Body of pancreas (tissue), 4 donors: ENCODE results near the gene ARFGEF2. TPM values are rescaled to one million over a fixed set of nuclear protein-coding genes. Genes with fewer than 3 reads are reported as not detected.

ENCODE experiments used
- ATAC-seq: fragments of 150-250 bp; one replicate; pipeline ENCODE4 v1.9.1; 2016
- DNase-seq, 4 donors: peaks; one replicate each; pipeline ENCODE4 v3.0.0-alpha.2; 2019
- H3K27ac ChIP-seq, 4 donors: fragments of 200-600 bp; sonication (generic); 1 replicate in 3 of 4; 2 replicates in 1 of 4; pipeline versions ENCODE4 v1.5.1 to v1.6.1; 2016 to 2019; ENCODE audit warnings: mild to moderate bottlenecking in 1 of 4, mixed read lengths in 1 of 4, moderate library complexity in 1 of 4
- H3K27me3 ChIP-seq, 2 donors: fragments of 200-600 bp; sonication (generic); one replicate each; pipeline ENCODE4 v1.6.0; 2016; ENCODE audit warnings: mild to moderate bottlenecking in 1 of 2
- H3K36me3 ChIP-seq, 2 donors: fragments of 200-600 bp; sonication (generic); replicated peaks in 1 of 2; 2 replicates each; pipeline ENCODE4 v1.5.1; 2016; ENCODE audit warnings: low read depth in 2 of 2; ENCODE audit not compliant: insufficient read depth in 1 of 2
- H3K4me1 ChIP-seq: fragments of 200-600 bp; sonication (generic); one replicate; pipeline ENCODE4 v1.6.0; 2016
- H3K4me3 ChIP-seq, 2 donors: fragments of 200-600 bp; sonication (generic); 1 replicate in 1 of 2; 2 replicates in 1 of 2; pipeline ENCODE4 v1.5.1; 2016 to 2019
- H3K9me3 ChIP-seq, 3 donors: fragments of 200-600 bp; sonication (generic); 1 replicate in 2 of 3; 2 replicates in 1 of 3; pipeline ENCODE4 v1.5.1; 2016
- POLR2A ChIP-seq, 3 donors: fragments of 450-650 bp; IDR thresholded peaks; one replicate each; pipeline ENCODE4 v1.6.1; 2016; ENCODE audit warnings: antibody characterized with exemption in 3 of 3, mild to moderate bottlenecking in 2 of 3
- WGBS, 2 donors: methylation state at CpG; one replicate each; pipeline ENCODE4 v1.1.5; 2017; 5-methylcytosine and 5-hydroxymethylcytosine counted together
- intact Hi-C: fragments of 100-400 bp; cut with DNase I; formaldehyde crosslinking; loops from one replicate; pipeline ENCODE4 v1.15.1; 2023
- total RNA-seq, 2 donors: library from RNA; depleted of rRNA; stranded (reverse); fragments of >200 nt; gene quantifications; one replicate each; pipeline ENCODE4 v1.1.0, GENCODE V29; 2016
- TF ChIP-seq, protein P1 (sequence below), 7 experiments: fragments of 450-650 bp in 4 of 7; fragments of 200-600 bp in 3 of 7; sonication (generic) in 3 of 7; IDR thresholded peaks; one replicate each; pipeline ENCODE4 v1.5.1; 2016 to 2019; ENCODE audit warnings: antibody characterized with exemption in 7 of 7

ARFGEF2 gene
- total RNA-seq, 2 donors from 2014 or later, result 17.5 to 26.5 TPM

DNA sequence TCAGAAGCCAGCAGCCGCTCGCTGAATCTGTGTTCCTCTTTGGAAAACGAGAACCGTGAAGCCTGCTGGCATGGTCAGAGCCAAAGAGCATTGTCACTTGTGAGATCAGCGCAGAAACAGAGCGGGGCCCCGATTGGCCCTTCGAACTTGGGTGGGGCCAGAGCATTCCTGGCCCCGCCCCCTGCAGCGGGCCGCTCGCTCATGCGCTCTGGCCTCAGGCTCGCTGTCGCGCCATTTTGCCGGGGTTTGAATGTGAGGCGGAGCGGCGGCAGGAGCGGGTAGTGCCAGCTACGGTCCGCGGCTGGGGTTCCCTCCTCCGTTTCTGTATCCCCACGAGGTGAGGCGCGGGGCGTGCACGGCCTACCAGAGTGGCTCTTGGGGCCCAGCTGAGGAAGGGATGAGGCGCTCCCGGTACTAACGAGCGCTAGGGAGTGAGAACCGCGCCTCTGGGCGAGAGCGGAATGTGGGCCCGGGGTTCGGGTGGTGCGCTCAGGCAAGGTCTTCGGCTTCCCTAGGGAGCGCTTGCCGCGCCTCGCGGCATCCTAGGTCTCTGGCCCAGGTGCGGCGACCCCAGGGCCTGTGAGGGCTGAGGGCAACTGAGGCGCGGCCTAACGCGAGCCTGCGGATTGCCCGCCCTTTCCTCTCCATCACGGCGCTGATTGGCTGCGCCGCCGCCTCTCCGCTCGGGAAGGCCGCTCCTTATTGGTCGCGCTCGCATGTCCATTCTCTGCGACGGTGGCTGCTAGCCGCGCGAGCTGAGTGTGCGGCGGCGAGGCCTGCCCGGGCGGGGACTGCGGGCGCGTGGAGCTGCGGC, 124.8 kb downstream of the ARFGEF2 start, which contains the start of gene CSE1L:
Gene CSE1L, plus strand, starts transcription at position 226 of the 814 bp plus-strand sequence. CDS start 12,152 bp downstream, outside the sequence.
- TF ChIP-seq, protein P1, sequence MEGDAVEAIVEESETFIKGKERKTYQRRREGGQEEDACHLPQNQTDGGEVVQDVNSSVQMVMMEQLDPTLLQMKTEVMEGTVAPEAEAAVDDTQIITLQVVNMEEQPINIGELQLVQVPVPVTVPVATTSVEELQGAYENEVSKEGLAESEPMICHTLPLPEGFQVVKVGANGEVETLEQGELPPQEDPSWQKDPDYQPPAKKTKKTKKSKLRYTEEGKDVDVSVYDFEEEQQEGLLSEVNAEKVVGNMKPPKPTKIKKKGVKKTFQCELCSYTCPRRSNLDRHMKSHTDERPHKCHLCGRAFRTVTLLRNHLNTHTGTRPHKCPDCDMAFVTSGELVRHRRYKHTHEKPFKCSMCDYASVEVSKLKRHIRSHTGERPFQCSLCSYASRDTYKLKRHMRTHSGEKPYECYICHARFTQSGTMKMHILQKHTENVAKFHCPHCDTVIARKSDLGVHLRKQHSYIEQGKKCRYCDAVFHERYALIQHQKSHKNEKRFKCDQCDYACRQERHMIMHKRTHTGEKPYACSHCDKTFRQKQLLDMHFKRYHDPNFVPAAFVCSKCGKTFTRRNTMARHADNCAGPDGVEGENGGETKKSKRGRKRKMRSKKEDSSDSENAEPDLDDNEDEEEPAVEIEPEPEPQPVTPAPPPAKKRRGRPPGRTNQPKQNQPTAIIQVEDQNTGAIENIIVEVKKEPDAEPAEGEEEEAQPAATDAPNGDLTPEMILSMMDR (IDR thresholded peaks at IDR 0.05), result peak in 4 of 7 experiments; percentile 33 to 69 (median 46)
- peak; percentile 86 to 96 (median 95) for TF ChIP-seq POLR2A (IDR thresholded peaks at IDR 0.05)
- ATAC-seq (peak; percentile 95), DNase-seq (peak; percentile 94 to 97 (median 96))
- H3K4me3 ChIP-seq, result peak within 1 kb of the TSS; percentile 79 to 90
- H3K36me3 ChIP-seq, result no peaks in the 10 kb centered on the region
- peaks cover 23% of the 10 kb centered on the region for H3K4me1 ChIP-seq
- peak within 1 kb of the TSS; percentile 90 to 96 (median 92) for H3K27ac ChIP-seq
- H3K27me3 ChIP-seq, result no peaks in the 10 kb centered on the region
- H3K9me3 ChIP-seq, result no peaks in the 10 kb centered on the region
- 0% methylated on average over 80 of the region's 80 CpGs; no CpG with 5 or more reads in 1 of the 2 donors for WGBS, 2 donors
- intact Hi-C loops, result no loop called here

DNA sequence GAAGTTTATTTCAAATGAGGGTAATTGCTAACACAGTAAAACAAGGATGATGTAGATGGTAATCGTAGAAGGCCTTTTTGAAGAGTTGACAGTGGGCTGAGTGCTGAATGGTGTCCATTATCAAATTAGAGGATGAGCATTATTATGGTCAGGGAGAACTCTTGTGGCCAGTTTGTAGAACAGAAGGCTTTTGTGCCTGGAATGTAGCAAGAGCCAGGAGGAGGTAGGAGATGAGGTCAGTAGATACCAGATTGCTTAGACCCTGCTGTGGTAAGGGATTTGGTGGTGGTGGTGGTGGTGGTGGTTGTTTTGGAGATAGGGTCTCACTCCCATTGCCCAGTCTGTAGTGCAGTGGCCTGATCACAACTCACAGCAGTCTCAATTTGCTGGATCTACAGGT, 130.8 kb downstream of the ARFGEF2 start:
- 68 to 81% methylated on average over 1 of the region's 1 CpG for WGBS, 2 donors
- Histone ChIP-seq H3K4me1 (peaks cover 35% of the 10 kb centered on the region), H3K36me3 (no peaks in the 10 kb centered on the region), H3K9me3 (no peaks in the 10 kb centered on the region), H3K27me3 (no peaks in the 10 kb centered on the region), H3K27ac (peak overlapping the region in 2 of 4 donors; percentile 18 to 26), H3K4me3 (no peak overlapping the region)
- TF ChIP-seq, protein P1 (IDR thresholded peaks at IDR 0.05), result no peak
- TF ChIP-seq POLR2A (IDR thresholded peaks at IDR 0.05), result no peak
- intact Hi-C loops, result no loop called here
- no peak for ATAC-seq
- no peak for DNase-seq

DNA sequence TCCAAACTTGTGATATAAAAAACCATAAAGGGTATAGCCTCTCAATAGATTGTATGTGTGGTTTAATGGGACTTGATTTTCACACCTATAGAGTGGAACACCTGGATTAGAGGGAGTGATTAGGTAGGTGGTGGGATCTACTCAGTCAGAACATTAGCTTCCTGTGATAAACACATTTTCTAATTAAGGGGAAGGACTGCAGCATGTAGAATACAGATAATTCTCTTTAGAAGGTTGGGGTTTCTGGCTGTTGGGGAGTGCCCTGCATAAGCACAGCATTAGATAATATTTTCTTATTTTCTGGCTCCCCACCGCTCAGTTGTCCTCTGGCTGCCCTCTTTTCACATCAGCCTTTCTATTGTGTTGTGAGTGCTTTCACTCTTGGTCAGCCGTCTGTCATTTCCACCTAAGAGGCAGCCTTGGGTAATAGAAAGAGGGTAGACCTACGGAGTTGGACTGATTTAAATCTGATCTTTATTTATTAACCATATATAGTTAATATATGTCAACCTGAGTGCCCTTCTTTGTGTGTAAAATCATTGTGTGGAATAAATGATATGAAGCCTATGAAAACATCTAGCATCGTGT, 132.6 kb downstream of the ARFGEF2 start:
- Histone ChIP-seq H3K27me3 (no peaks in the 10 kb centered on the region), H3K36me3 (no peaks in the 10 kb centered on the region), H3K27ac (peak overlapping the region in 1 of 4 donors; percentile 34), H3K9me3 (no peaks in the 10 kb centered on the region), H3K4me3 (no peak overlapping the region), H3K4me1 (peaks cover 25% of the 10 kb centered on the region)
- DNase-seq, result no peak
- no peak for TF ChIP-seq POLR2A (IDR thresholded peaks at IDR 0.05)
- TF ChIP-seq, protein P1 (IDR thresholded peaks at IDR 0.05), result no peak
- no peak for ATAC-seq
- 57 to 68% methylated on average over 4 of the region's 4 CpGs for WGBS, 2 donors
- intact Hi-C loops, result no loop called here

DNA sequence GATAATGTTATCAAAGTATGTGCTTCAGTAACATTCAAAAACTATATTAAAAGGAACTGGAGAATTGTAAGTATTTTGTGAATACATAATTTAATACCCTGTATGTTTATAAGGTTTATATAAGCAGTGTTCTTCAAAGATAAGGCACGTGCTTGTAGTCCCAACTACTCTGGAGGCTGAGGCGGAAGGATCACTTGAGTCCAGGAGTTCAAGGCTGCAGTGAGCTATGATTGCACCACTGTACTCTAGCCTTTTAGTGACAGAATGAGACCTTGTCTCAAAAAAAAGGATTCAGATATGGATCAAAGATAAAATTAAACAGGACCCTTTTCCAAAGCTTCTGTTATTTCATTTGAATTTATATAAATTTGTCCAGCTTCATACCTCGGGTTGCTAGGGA, 141.8 kb downstream of the ARFGEF2 start:
- 57 to 58% methylated on average over 3 of the region's 3 CpGs for WGBS, 2 donors
- H3K36me3 ChIP-seq, result peaks cover 0 to 12% of the 10 kb centered on the region in 2 donors
- ATAC-seq, result no peak
- no peak overlapping the region for H3K4me3 ChIP-seq
- TF ChIP-seq POLR2A (IDR thresholded peaks at IDR 0.05), result no peak
- TF ChIP-seq, protein P1 (IDR thresholded peaks at IDR 0.05), result no peak
- H3K27ac ChIP-seq, result no peak overlapping the region
- H3K4me1 ChIP-seq, result no peaks in the 10 kb centered on the region
- no peaks in the 10 kb centered on the region for H3K27me3 ChIP-seq
- no peaks in the 10 kb centered on the region for H3K9me3 ChIP-seq
- no peak for DNase-seq
- intact Hi-C loops, result no loop called here
